ENCODE measurements around the gene ROMO1. TPM values are rescaled to one million over a fixed set of nuclear protein-coding genes. Genes with fewer than 3 reads are reported as not detected.
A peak's percentile ranks its signal among the peaks of the same experiment; 100 is the strongest.

Gene ROMO1
- total and polyA plus RNA-seq, 10 of the 15 experiments (the other 5 are each of a cell fraction or from before 2014, with no cell fraction given) = 23.2 to 631 (median 352) TPM

DNA sequence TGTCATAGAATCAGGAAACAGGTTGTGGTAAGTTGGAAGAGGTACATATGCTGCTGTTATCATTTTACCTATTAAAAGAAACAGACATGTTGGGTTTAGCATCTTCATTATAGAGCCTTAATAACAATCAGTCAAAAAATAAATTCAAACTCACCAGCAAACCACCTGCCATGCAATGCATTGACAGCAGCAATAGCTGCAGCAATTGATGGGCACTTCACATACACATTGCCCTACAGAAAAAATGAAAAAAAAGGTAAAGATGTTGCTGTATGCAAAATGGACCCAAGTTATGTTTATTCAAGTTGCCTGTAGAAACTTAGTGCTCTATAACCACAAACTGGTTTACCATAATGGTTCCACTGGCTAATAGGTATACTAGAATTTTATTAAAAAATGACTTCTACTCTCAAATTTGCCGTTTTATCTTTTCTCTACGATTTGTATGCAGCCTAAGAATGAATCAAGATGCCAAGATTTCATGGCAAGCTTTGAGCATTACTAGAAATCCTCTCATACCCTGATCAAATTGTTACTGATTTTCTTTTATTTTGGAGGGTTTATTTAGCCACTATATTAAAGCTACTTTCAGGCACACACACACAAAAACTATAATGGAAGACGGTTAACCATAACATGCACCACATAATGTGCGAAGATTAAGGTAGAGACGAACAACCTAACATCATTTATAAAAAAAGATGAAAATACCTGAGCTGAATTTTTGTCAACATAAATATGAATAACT is 5.5 kb downstream of the ROMO1 start:
- H3K9ac ChIP-seq (ENCODE audit: control insufficient read depth, insufficient read depth, low read length) = no peak overlapping the region
- peaks cover 14% of the 10 kb centered on the region for H3K79me2 ChIP-seq (ENCODE audit: control insufficient read depth, insufficient read depth, low read length)
- no peaks in the 10 kb centered on the region for H3K27me3 ChIP-seq (replicated peaks in 1 of 2; ENCODE audit: control insufficient read depth in 2 of 2, insufficient read depth in 2 of 2, low read length in 1 of 2)
- H2AFZ ChIP-seq (ENCODE audit: control insufficient read depth, low read depth, low read length) = no peak overlapping the region
- in situ Hi-C loops (cut with MboI) = no loop called here
- H3K9me3 ChIP-seq (replicated peaks; ENCODE audit: control insufficient read depth, insufficient read depth, low read length) = no peaks in the 10 kb centered on the region
- no peak overlapping the region for H3K4me3 ChIP-seq
- ChIA-PET POLR2A (interaction anchor here (0.6 to 1.4 kb wide), 5 partner anchors 12 to 59 kb away, joined by 3 to 6 read pairs (median 3); partner anchors contain the start of gene RBM39), RAD21 (ENCODE audit: unreplicated experiment) (interaction anchor here (2.0 kb wide), 1 partner anchor 37 kb away, joined by 6 read pairs; the partner anchor contains the start of gene RBM39), SMC1A (ENCODE audit: uncharacterized antibody, unreplicated experiment) (interaction anchor here (0.6 to 2.2 kb wide), 7 partner anchors 8 to 238 kb away, joined by 3 to 8 read pairs (median 4); no protein-coding TSS in a partner anchor), CTCF (interaction anchor here (0.9 to 3.7 kb wide), 3 partner anchors 45 to 180 kb away, joined by 3 to 11 read pairs (median 3); no protein-coding TSS in a partner anchor)
- H3K36me3 ChIP-seq (ENCODE audit: control insufficient read depth in 2 of 2, insufficient read depth in 2 of 2, low read length in 1 of 2) = peaks cover 9 to 54% of the 10 kb centered on the region in 2 experiments
- intact Hi-C loops (cut with micrococcal nuclease; ENCODE audit: unreplicated experiment) = no loop called here
- H3K4me1 ChIP-seq (ENCODE audit: control insufficient read depth, insufficient read depth, low read length) = peaks cover 3% of the 10 kb centered on the region; the same call in 1 of the 2 replicates
- ATAC-seq (no peak), FAIRE-seq (no peak), DNase-seq (ENCODE audit: low read depth, low spot score) (no peak)
- WGBS (ENCODE audit: insufficient coverage, insufficient replicate concordance, low lambda C conversion rate, missing lambda C conversion rate) = over 99% methylated on average over 5 of the region's 5 CpGs
- no peak overlapping the region for H3K4me2 ChIP-seq (ENCODE audit: control insufficient read depth, insufficient read depth)
- BruUV-seq (replicated peaks) = TSS peak; percentile 8
- no peak overlapping the region for H3K27ac ChIP-seq (ENCODE audit: control insufficient read depth, insufficient read depth)
- H4K20me1 ChIP-seq (ENCODE audit: control insufficient read depth, insufficient read depth) = no peaks in the 10 kb centered on the region; the same call in 1 of the 2 replicates
- TF ChIP-seq WRNIP1 (IDR thresholded peaks at IDR 0.05; ENCODE audit: borderline replicate concordance, low read depth, low read length) (no peak), JUND (IDR thresholded peaks at IDR 0.05; ENCODE audit: low read depth, low read length) (no peak), LARP7 (IDR thresholded peaks at IDR 0.05) (no peak), MXI1 (IDR thresholded peaks at IDR 0.05; ENCODE audit: low read depth, low read length) (no peak), NR2C1 (IDR thresholded peaks at IDR 0.05) (no peak), SREBF2 (IDR thresholded peaks at IDR 0.05; ENCODE audit: low read length) (no peak), TBL1XR1 (IDR thresholded peaks at IDR 0.05; ENCODE audit: low read depth, low read length) (no peak), STAT1 (conservative IDR thresholded peaks at IDR 0.05) (no peak), JUNB (IDR thresholded peaks at IDR 0.05) (no peak), CHD2 (IDR thresholded peaks at IDR 0.05; ENCODE audit: borderline replicate concordance, low read depth, low read length) (no peak), YY1 (IDR thresholded peaks at IDR 0.05; ENCODE audit: low read depth, low read length) (no peak), TCF12 (IDR thresholded peaks at IDR 0.05; ENCODE audit: low read depth, low read length) (no peak), CREB1 (IDR thresholded peaks at IDR 0.05; ENCODE audit: low read depth) (no peak), GATAD2B (conservative IDR thresholded peaks at IDR 0.05; ENCODE audit: low read depth) (no peak), FOS (IDR thresholded peaks at IDR 0.05; ENCODE audit: borderline replicate concordance, extremely low read depth, insufficient read length) (no peak)
- TF ChIP-seq, protein P1, sequence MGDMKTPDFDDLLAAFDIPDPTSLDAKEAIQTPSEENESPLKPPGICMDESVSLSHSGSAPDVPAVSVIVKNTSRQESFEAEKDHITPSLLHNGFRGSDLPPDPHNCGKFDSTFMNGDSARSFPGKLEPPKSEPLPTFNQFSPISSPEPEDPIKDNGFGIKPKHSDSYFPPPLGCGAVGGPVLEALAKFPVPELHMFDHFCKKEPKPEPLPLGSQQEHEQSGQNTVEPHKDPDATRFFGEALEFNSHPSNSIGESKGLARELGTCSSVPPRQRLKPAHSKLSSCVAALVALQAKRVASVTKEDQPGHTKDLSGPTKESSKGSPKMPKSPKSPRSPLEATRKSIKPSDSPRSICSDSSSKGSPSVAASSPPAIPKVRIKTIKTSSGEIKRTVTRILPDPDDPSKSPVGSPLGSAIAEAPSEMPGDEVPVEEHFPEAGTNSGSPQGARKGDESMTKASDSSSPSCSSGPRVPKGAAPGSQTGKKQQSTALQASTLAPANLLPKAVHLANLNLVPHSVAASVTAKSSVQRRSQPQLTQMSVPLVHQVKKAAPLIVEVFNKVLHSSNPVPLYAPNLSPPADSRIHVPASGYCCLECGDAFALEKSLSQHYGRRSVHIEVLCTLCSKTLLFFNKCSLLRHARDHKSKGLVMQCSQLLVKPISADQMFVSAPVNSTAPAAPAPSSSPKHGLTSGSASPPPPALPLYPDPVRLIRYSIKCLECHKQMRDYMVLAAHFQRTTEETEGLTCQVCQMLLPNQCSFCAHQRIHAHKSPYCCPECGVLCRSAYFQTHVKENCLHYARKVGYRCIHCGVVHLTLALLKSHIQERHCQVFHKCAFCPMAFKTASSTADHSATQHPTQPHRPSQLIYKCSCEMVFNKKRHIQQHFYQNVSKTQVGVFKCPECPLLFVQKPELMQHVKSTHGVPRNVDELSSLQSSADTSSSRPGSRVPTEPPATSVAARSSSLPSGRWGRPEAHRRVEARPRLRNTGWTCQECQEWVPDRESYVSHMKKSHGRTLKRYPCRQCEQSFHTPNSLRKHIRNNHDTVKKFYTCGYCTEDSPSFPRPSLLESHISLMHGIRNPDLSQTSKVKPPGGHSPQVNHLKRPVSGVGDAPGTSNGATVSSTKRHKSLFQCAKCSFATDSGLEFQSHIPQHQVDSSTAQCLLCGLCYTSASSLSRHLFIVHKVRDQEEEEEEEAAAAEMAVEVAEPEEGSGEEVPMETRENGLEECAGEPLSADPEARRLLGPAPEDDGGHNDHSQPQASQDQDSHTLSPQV (IDR thresholded peaks at IDR 0.05) = no peak
- TF ChIP-seq, protein P2, sequence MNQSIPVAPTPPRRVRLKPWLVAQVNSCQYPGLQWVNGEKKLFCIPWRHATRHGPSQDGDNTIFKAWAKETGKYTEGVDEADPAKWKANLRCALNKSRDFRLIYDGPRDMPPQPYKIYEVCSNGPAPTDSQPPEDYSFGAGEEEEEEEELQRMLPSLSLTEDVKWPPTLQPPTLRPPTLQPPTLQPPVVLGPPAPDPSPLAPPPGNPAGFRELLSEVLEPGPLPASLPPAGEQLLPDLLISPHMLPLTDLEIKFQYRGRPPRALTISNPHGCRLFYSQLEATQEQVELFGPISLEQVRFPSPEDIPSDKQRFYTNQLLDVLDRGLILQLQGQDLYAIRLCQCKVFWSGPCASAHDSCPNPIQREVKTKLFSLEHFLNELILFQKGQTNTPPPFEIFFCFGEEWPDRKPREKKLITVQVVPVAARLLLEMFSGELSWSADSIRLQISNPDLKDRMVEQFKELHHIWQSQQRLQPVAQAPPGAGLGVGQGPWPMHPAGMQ (IDR thresholded peaks at IDR 0.05; ENCODE audit: borderline replicate concordance) = no peak

Data from GM12878 (cell line).